ENCODE measurements around the gene BRD9. TPM values are rescaled to one million over a fixed set of nuclear protein-coding genes. Genes with fewer than 3 reads are reported as not detected.
"Not testable (repeated sequence)": the region's sequence is repeated elsewhere in the genome, so short reads cannot be mapped to it uniquely, and the experiment has no call there.

BRD9 gene
- total RNA-seq (2014; rRNA removed; shearing (Covaris generic)) = 47.8 and 68.7 TPM in 2 replicates

GRCh38 chr5:892394-893136 is at the start of gene BRD9, which contains the start of gene TRIP13:
BRD9 (minus strand) TSS chr5:892801; CDS start chr5:892657, 144 bp downstream.
TRIP13 (plus strand) TSS chr5:892884; CDS start chr5:892999, 115 bp downstream.
- in situ Hi-C loops (cut with HindIII; ENCODE audit: low sequenced_read_pairs) = no loop called here
- peak; percentile 73 for DNase-seq (ENCODE audit: low spot score)

DNA sequence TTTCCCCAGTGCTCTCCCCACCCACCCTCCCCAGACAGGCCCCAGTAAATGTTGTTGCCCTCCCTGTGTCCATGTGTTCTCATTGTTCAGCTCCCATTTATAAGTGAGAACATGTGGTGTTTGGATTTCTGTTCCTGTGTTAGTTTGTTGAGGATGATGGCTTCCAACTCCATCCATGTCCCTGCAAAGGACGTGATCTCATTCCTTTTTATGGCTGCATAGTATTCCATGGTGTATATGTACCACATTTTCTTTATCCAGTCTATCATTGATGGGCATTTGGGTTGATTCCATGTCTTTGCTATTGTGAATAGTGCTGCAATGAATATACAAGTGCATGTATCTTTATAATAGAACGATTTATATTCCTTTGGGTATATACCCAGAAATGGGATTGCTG is 48.1 kb upstream of the BRD9 start:
- in situ Hi-C loops (cut with HindIII; ENCODE audit: low sequenced_read_pairs); DNase-seq (ENCODE audit: low spot score): not testable (repeated sequence)

- in situ Hi-C loops (cut with HindIII; ENCODE audit: low sequenced_read_pairs) = no loop called here
- DNase-seq (ENCODE audit: low spot score) = no peak
These were observed 46.8 kb upstream of the BRD9 start for GRCh38 chr5:939368-939767.

DNA sequence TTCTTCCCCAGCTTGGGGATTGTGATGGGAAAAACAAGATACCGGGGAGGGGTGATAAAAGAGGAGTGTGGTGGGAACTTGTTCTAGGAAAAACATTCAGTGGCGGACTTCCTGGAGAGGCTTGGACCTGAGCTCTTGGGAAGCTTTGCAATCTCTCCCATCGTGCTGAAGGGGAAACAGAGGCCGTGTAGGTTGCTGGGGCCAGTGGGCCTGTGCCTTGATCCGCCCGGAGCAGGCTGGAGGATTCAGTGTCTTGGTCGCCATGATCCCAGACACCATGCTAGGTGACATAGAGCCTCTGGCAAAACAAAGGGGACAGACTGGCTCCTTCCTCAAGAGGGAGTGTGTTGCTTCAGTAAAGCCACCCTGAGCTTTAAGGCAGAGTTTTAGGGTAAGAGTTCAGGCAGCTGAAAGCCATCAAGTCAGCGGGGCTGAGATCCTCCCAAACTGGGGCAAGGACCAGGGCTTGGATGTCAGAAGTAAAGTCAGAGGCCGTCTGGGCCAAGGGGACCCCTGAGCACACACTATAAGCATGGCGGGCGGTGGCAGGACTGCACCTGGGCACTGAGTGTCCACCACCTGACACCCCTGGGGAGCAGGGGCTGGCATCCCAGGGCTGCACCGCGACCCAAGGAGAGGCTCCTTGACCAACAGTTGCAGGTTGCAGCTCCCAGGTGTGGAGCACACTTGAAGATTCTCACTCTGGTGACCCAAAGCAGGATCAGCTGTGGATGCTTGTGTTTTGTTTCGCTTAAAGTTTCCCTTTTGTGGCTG is 44.7 kb upstream of the BRD9 start:
- no peak for DNase-seq (ENCODE audit: low spot score)
- in situ Hi-C loops (cut with HindIII; ENCODE audit: low sequenced_read_pairs) = no loop called here

DNA sequence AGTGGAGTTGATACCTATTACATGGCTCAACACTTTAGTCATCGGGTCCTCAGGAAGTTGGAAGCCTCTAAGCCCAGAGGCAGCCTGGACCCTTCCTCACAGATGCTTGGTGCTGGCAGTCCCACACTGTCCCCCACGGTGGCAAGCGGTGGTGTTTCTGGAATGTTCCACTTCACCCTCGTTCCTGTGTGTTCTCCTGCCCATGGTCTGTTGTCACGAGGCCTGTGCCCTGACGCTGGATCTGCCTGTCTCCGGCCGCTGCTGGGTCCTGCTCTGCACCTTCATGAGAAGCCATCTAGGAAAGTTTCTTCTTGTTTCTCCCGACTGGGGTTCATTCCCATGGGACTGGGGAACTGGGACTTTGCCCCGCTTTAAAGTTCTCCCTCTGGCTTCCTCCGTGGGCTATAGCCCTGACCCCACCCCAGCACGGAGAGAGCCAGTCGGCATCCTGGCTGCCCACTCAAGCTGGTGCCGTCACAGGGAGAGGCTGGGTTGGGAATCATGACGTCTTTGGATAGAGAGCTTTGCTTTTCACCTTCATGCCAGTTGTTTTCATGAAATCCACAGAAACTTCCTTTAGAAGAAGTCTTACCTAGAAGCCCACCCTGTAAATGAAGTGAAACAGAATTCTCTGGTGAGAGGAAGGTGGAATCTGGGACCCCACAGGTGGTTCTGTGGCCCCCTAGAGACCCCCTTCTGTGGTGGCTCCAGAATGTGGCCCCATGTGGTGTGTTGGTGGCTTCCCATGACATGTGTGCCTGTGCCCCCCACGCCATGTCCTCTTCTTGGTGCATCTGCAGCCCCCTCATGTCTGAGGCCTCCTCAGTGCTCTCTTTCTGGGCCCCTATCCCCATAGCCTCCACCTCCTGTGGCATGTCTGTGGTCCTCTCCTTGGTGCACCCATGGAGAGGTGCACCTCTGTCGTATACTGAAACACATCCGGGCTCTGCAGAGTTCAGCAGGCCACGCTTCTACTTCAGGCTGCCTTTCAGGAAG is 43.8 kb upstream of the BRD9 start:
- in situ Hi-C loops (cut with HindIII; ENCODE audit: low sequenced_read_pairs) = no loop called here
- no peak for DNase-seq (ENCODE audit: low spot score)

DNA sequence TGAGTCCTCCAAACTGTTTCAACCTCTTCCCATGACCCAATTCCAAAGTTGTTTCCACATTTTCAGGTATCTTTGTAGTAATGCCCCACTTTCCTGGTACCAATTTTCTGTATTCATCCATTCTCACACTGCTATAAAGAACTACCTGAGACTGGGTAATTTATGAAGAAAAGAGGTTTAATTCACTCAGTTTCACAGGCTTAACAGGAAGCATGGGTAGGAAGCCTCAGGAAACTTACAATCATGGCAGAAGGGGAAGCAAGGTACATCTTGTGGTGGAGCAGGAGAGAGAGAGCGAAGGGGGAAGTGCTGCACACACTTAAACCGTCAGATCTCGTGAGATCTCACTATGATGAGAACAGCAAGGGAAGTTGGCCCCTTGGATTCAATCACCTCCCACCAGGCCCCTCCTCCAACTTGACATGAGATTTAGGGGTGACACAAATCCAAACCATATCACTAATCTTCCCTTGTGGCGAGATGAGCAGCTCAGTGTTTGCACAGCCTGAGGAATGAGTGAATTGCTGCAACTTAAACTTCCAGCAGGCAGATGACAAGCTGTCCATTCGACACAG is 43.0 kb upstream of the BRD9 start:
- no peak for DNase-seq (ENCODE audit: low spot score)
- in situ Hi-C loops (cut with HindIII; ENCODE audit: low sequenced_read_pairs) = no loop called here

- DNase-seq (ENCODE audit: low spot score); in situ Hi-C loops (cut with HindIII; ENCODE audit: low sequenced_read_pairs): not testable (repeated sequence)
These were observed 41.9 kb upstream of the BRD9 start for GRCh38 chr5:934381-934967.

GRCh38 chr5:933951-934350 is 41.4 kb upstream of the BRD9 start:
- in situ Hi-C loops (cut with HindIII; ENCODE audit: low sequenced_read_pairs); DNase-seq (ENCODE audit: low spot score): not testable (repeated sequence)

DNA sequence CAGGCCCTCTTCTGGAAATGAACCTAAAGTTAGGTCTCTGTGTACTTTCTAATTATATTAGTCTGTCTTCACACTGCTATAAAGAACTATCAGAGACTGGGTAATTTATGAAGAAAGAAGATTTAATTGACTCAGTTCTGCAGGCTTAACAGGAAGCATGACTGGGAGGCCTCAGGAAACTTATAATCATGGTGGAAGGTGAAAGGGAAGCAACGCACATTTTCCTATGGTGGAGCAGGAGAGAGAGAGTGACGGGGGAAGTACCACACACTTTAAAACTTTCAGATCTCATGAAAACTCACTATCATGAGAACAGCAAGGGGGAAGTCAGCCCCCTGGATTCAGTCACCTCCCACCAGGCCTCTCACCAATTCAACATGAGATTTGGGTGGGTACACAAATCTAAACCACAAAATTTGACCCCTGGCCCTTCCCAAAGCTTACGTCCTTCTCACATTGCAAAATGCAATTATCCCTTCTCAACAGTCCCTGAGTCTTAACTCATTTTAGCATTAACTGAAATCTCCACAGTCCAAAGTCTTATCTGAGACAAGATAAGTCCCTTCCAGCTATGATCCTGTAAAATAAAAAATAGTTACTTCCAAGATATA is 40.8 kb upstream of the BRD9 start:
- no peak for DNase-seq (ENCODE audit: low spot score)
- in situ Hi-C loops (cut with HindIII; ENCODE audit: low sequenced_read_pairs) = no loop called here

DNA sequence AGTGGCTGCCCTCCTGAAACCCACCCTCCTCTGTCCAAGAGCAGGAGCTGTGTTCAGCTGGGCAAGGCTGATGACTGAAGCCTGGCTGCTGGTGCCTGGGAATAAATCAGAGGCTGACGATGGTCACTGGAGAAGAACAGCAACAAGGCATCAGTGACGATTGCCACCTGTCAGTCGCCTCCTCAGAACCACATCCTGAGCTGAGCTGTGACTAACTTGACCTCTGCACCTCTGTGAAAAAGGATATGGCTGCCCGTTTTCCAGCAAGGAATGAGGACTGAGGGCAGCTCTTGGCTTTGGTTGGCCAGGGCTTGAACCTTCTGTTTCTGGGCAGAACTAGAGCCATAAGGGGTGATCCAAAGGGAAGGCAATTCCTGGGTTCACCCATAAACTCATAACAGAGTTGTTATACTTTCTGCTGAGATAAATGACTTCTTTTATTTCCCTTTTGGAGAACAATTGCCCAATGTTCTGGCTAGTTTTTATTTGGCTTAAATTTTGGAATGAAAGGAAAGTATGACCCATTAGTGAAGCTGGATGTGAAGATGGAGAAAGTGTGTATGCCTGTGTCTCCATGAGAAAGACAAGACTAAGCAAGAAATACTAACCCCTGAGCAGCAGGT is 40.1 kb upstream of the BRD9 start:
- in situ Hi-C loops (cut with HindIII; ENCODE audit: low sequenced_read_pairs) = no loop called here
- no peak for DNase-seq (ENCODE audit: low spot score)

DNA sequence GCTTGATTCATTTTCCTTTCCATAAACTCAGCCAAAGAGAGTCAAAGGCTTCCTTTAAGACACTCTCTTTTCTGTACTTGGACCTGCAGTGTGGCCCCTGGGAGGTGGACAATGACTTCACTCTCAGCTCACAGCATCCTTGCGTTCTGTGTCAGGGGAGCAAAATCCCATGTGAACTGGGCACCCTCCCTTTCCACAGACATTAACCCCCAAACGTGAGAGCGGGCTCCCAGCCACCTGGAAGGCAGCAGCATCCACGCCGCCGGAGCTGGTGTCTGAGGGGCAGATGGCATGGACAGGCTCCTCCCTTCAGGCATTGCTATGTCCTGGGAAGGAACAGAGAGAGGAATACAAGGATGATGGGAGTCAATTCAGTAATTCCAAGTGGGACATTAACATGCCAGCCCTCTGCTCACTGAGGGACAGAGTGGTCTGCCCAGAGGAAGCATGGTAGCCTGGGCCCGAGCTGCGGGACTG is 39.6 kb upstream of the BRD9 start:
- no peak for DNase-seq (ENCODE audit: low spot score)
- in situ Hi-C loops (cut with HindIII; ENCODE audit: low sequenced_read_pairs) = no loop called here

- in situ Hi-C loops (cut with HindIII; ENCODE audit: low sequenced_read_pairs) = no loop called here
These were observed 39.1 kb upstream of the BRD9 start for GRCh38 chr5:931570-932145.

GRCh38 chr5:930866-931265 is 38.3 kb upstream of the BRD9 start:
- no peak for DNase-seq (ENCODE audit: low spot score)
- in situ Hi-C loops (cut with HindIII; ENCODE audit: low sequenced_read_pairs) = no loop called here

More at GRCh38 chr5:931570-932145, 39.1 kb upstream of the BRD9 start:
- DNase-seq (ENCODE audit: low spot score) = no peak

GRCh38 chr5:929596-929995 is 37.0 kb upstream of the BRD9 start:
- no peak for DNase-seq (ENCODE audit: low spot score)
- in situ Hi-C loops (cut with HindIII; ENCODE audit: low sequenced_read_pairs) = no loop called here

DNA sequence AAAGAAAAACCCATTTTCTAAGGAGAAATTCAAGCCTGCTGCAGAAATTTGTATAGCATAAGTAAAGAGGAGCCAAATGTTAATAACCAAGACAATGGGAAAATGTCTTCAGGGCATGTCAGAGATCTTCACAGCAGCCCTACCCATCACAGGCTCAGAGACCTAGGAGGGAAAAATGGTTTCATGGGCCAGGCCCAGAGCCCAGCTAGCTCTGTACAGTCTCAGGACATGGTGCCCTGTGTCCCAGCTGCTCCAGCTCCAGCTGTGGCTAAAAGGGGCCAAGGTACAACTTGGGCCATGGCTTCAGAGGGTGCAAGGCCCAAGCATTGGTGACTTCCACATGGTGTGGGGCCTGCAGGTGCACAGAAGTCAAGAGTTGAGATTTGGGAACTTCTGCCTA is 36.6 kb upstream of the BRD9 start:
- in situ Hi-C loops (cut with HindIII; ENCODE audit: low sequenced_read_pairs); DNase-seq (ENCODE audit: low spot score): not testable (repeated sequence)

DNA sequence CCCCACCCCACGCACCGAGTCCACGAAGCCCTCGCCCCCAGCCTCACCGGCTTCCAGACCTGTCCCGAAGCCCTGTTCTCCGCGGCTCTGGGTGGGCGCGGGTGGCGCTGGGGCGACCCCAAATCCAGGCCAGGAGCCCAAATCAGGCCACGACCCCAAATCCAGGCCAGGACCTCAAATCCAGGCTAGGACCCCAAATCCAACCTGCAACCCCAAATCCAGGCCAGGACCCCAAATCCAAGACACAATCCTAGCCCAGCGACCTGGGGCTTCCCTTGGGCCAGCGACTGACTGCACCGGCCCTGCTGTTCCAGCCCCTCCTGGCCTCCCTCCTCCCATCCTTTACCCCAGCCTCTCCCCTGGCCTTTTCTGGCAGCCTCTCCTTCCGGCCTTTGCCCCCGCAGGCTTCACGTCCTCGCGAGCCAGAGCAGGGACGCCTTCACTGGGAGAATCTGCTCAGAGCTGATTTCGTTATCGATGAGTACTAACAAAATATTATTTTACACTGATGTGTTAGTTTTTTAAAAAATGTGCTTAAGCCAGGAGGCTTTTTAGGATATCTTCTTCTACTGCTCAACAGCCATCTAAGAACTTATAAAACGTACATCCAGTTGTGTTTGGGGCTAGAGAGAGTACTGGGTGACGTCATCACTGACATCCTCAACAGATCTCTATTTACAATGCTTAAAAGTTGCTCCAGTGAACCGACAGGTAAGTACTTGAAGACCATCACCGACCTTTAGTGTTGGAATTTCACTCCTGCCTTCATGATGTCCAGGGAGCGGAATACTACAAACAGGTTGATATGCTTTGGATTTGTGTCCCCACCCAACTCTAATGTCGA is 34.8 kb upstream of the BRD9 start:
- no peak for DNase-seq (ENCODE audit: low spot score)
- in situ Hi-C loops (cut with HindIII; ENCODE audit: low sequenced_read_pairs) = no loop called here
